IPS-20b (cell line): ENCODE data around the gene TP53BP2.

Experiments used
- H3K27ac ChIP-seq: one replicate; pipeline ENCODE4 v1.5.1; 2013; ENCODE audit warnings: low read length
- H3K27me3 ChIP-seq: 2 replicates; pipeline ENCODE4 v1.6.1; 2013; ENCODE audit warnings: mild to moderate bottlenecking, low read length, inconsistent platforms; ENCODE audit not compliant: insufficient read depth
- H3K36me3 ChIP-seq: 2 replicates; pipeline ENCODE4 v1.6.1; 2013; ENCODE audit warnings: low read depth, mild to moderate bottlenecking, inconsistent platforms, low read length, moderate library complexity; ENCODE audit not compliant: insufficient read depth
- H3K4me1 ChIP-seq: 2 replicates; pipeline ENCODE4 v1.6.1; 2013; ENCODE audit warnings: mild to moderate bottlenecking, control low read depth, inconsistent platforms, low read length, moderate library complexity; ENCODE audit not compliant: insufficient read depth
- H3K4me3 ChIP-seq: 2 replicates; pipeline ENCODE4 v1.5.1; 2013; ENCODE audit warnings: mild to moderate bottlenecking, low read length, inconsistent platforms
- H3K9ac ChIP-seq: 2 replicates; pipeline ENCODE4 v1.6.1; 2013; ENCODE audit warnings: low read depth, mild to moderate bottlenecking, inconsistent platforms, low read length, moderate library complexity
- H3K9me3 ChIP-seq: 2 replicates; pipeline ENCODE4 v1.6.1; 2013; ENCODE audit warnings: mild to moderate bottlenecking, low read depth, low read length, inconsistent platforms; ENCODE audit not compliant: insufficient read depth

TP53BP2 gene

DNA sequence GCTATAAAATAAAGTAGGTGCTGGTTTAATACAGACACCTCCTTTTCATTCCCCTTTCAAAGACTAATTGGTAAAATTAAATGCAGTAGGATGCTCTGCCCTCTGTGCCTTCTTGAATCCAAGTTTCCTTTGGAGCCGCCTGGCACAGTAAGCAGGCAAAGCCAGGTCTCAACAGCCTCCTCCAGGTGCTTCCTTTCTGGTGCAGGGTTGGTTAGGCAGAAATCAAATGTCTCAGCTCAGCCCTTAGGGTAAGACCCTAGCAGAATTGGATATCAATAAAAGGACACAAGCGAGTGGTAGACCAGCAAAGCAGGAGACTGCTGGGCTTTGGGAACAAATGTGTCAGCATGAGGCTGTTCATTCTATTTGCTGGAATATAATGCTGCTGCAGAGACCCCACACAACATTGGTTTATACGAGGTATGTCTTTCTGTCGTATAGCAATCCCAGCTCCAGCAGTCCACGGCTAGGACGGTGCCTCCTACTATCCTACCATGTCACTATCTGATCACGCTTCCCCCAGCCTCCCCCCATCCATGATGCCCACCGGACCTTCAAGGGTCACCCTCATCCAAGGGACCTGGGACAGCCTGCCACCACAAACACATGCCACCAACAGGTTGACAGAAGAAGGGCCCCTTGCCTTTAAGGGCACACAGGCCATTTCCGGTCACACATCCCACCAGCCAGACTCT, 75.0 kb downstream of the TP53BP2 start:
- no peaks in the 10 kb centered on the region for H3K27me3 ChIP-seq
- H3K4me3 ChIP-seq: no peak overlapping the region
- peaks cover 50% of the 10 kb centered on the region for H3K36me3 ChIP-seq
- H3K4me1 ChIP-seq: no peaks in the 10 kb centered on the region; the same call in 1 of the 2 replicates
- H3K9me3 ChIP-seq: no peaks in the 10 kb centered on the region
- no peak overlapping the region for H3K27ac ChIP-seq
- no peak overlapping the region for H3K9ac ChIP-seq

DNA sequence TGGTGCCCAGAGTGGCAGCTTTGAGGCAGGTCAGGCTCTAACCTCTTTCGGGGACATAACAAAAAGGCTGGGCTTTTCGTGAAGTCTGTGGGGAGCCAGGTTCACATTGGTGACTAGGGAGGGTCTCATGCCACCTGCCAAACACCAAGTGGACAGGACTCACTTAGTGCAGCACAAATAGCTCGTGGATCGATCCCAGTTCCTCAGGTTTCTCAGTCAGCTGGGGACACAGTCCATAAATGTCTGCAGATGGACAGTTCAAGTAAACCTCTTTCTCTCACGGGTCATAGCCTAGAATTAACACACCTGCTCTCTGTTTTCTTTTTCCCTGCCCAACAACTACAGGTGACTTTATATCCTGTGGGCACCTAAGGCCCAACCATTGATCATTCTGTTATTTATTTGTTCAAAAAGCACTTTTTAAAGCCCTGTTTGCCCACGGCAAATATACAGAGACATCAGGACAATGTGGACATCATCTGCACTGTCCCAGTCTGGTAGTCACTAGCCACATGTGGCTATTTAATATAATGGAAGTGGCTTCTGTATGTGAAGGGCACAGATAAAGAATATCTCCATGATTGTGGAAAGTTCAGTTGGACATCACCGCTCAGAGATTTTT, 79.9 kb downstream of the TP53BP2 start:
- Histone ChIP-seq H3K9ac (no peak overlapping the region), H3K27ac (no peak overlapping the region), H3K9me3 (no peaks in the 10 kb centered on the region), H3K4me3 (no peak overlapping the region), H3K27me3 (no peaks in the 10 kb centered on the region), H3K36me3 (peaks cover 29% of the 10 kb centered on the region), H3K4me1 (no peaks in the 10 kb centered on the region)

DNA sequence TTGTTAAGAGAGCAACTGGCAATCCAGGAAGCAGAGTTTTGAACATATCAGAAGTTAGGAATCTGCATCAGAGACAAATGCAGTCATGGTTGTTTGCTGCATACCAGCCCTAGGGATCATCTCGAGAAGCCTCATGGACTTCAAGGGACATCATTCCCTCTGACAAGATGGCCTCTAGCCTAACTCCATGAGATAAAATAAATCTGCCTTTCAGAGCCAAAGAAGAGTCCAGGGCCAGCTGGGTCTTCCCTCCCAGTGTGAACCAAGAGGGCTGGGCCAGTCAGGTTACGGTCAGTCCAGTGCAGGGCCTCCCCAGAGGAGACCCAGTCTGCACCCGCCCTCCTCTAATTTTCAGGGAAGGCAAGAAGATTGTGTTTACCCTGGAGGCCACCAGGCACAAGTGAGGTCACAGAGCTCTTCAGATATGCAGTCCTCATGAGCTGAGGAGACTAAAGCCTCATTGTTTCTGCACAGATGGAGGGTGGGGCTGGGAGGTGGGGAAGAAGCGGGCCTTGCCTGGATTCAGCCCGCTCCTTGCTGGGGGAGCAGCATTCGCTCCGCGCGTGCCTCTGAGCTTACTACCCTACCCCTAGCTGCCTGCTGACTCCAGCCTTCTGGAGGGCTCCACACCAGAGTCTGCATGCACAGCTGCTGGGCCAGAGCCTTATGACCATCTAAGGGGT, 80.6 kb downstream of the TP53BP2 start:
- no peak overlapping the region for H3K27ac ChIP-seq
- no peaks in the 10 kb centered on the region for H3K27me3 ChIP-seq
- peaks cover 25% of the 10 kb centered on the region for H3K36me3 ChIP-seq
- H3K9ac ChIP-seq: no peak overlapping the region
- no peaks in the 10 kb centered on the region for H3K4me1 ChIP-seq
- no peak overlapping the region for H3K4me3 ChIP-seq
- H3K9me3 ChIP-seq: no peaks in the 10 kb centered on the region

DNA sequence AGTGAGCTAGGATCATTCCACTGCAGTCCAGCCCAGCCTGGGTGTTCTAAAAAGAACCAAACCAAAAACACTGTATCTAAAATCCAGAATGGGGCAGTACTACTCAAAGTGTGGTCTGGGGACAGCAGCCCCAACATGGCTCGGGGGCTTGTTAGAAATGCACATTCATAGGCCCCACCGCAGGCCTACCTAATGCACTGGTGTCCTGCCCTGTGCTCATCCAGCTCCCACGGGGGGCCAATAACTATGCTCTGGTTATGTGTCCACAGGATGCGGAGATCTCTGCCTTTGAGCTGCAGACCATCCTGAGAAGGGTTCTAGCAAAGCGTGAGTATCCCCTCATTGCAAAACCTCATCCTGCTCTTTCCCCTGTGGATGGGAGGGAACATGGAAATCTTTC, 81.9 kb downstream of the TP53BP2 start:
- H3K9me3 ChIP-seq: no peaks in the 10 kb centered on the region

DNA sequence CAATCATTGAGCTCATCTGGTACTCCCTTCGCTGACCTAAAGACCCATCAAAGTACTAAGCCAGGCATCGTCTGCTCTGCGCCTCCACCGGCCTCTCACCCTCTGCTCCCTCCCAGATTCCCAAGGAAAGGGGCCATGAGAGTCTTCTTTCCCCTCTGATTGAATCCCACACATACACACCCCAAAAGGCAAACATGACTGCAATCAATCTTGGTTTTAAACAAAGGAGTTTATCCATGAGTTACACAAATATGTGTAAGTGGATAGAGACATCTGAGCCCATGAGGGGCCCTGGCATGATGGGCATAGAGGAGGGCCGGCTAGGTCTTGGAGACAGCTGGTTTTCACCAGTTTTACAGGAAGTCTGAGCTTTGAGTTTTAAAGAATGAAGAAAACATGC, 82.5 kb downstream of the TP53BP2 start:
- no peaks in the 10 kb centered on the region for H3K4me1 ChIP-seq
- H3K9ac ChIP-seq: no peak overlapping the region
- no peaks in the 10 kb centered on the region for H3K27me3 ChIP-seq
- H3K27ac ChIP-seq: no peak overlapping the region
- H3K36me3 ChIP-seq: peaks cover 18% of the 10 kb centered on the region
- H3K4me3 ChIP-seq: no peak overlapping the region
- no peaks in the 10 kb centered on the region for H3K9me3 ChIP-seq

More for the DNA sequence above, 81.9 kb downstream of the TP53BP2 start:
- no peaks in the 10 kb centered on the region for H3K27me3 ChIP-seq
- H3K9ac ChIP-seq: no peak overlapping the region
- H3K4me1 ChIP-seq: no peaks in the 10 kb centered on the region
- H3K36me3 ChIP-seq: peaks cover 18% of the 10 kb centered on the region
- H3K4me3 ChIP-seq: no peak overlapping the region
- no peak overlapping the region for H3K27ac ChIP-seq

DNA sequence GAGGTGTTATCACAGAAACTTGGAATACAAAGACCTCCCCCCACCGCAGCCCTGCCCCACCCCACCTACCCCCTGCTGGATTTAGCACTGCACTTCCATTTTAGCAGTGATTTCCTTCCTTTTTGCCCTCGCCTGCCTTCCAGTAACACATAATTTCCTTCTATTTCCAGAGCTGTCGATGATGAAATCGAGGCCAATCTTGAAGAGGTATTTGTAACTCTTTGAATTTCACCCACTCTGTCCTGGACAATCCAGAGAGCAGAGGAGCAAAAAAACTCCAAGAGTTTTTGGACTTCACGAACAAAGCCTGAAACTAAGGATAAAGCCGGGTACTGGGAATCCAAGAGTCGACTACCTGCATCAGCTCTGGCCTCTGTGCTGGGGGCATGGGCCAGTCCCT, 84.3 kb downstream of the TP53BP2 start:
- Histone ChIP-seq H3K4me3 (no peak overlapping the region), H3K36me3 (peaks cover 18% of the 10 kb centered on the region), H3K27ac (no peak overlapping the region), H3K4me1 (no peaks in the 10 kb centered on the region), H3K27me3 (no peaks in the 10 kb centered on the region), H3K9ac (no peak overlapping the region), H3K9me3 (no peaks in the 10 kb centered on the region)

DNA sequence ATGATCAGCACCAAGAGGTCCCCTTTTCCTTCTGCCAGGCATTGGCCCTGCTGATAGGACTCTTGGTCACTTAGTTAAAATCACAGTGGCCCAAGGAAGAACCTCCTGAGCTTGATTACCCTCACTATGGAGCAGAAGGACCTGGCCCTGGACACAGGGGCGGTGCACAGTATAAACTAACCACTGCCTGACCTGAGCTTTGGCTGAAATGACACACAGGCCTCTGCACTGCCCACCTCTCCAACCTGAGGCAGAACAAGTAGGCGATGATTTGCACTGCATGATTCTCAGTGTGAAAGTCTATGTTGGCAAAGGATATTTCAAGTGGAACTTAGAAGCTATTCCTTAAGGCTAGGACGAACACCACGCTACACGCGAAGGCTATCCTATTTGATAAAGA, 84.9 kb downstream of the TP53BP2 start:
- H3K36me3 ChIP-seq: peaks cover 18% of the 10 kb centered on the region
- H3K9ac ChIP-seq: no peak overlapping the region
- H3K4me1 ChIP-seq: no peaks in the 10 kb centered on the region
- no peaks in the 10 kb centered on the region for H3K27me3 ChIP-seq
- no peaks in the 10 kb centered on the region for H3K9me3 ChIP-seq
- H3K27ac ChIP-seq: no peak overlapping the region
- no peak overlapping the region for H3K4me3 ChIP-seq

DNA sequence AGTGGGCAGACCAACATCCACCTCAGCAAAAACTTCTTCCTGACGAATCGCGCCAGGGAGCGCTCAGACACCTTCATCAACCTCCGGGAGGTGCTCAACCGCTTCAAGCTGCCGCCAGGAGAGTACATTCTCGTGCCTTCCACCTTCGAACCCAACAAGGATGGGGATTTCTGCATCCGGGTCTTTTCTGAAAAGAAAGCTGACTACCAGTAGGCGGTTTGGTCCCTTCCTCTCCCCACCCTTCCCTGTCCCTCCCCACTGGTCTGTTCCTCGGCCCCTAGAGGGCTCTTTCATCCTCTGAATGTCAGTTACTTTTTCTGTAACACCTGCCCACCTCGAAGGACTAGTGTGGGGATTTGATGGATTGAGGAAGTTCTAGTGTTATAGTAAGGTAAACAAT, 86.5 kb downstream of the TP53BP2 start:
- Histone ChIP-seq H3K27me3 (no peaks in the 10 kb centered on the region), H3K36me3 (peaks cover 18% of the 10 kb centered on the region), H3K4me1 (no peaks in the 10 kb centered on the region), H3K9ac (no peak overlapping the region), H3K4me3 (no peak overlapping the region), H3K27ac (no peak overlapping the region), H3K9me3 (no peaks in the 10 kb centered on the region)

DNA sequence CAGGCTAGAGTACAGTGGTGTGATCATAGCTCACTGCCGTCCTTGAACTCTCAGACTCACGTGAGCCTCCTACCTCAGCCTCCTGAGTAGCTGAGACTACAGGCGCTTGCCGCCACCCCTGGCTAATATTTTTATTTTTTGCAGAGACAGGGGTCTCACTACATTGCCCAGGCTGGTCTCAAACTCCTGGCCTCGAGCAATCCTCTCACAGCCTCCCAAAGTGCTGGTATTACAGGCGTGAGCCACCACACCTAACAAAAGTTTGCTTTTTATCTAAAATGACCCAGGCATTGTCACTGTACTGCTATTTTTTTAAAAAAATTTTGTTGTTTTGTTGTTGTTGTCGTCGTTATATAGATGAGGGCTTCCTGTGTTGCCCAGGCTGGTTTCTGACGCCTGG, 87.0 kb downstream of the TP53BP2 start:
- Histone ChIP-seq H3K27ac (no peak overlapping the region), H3K36me3 (peaks cover 13% of the 10 kb centered on the region), H3K9me3 (no peaks in the 10 kb centered on the region), H3K9ac (no peak overlapping the region), H3K27me3 (no peaks in the 10 kb centered on the region), H3K4me1 (no peaks in the 10 kb centered on the region), H3K4me3 (no peak overlapping the region)

DNA sequence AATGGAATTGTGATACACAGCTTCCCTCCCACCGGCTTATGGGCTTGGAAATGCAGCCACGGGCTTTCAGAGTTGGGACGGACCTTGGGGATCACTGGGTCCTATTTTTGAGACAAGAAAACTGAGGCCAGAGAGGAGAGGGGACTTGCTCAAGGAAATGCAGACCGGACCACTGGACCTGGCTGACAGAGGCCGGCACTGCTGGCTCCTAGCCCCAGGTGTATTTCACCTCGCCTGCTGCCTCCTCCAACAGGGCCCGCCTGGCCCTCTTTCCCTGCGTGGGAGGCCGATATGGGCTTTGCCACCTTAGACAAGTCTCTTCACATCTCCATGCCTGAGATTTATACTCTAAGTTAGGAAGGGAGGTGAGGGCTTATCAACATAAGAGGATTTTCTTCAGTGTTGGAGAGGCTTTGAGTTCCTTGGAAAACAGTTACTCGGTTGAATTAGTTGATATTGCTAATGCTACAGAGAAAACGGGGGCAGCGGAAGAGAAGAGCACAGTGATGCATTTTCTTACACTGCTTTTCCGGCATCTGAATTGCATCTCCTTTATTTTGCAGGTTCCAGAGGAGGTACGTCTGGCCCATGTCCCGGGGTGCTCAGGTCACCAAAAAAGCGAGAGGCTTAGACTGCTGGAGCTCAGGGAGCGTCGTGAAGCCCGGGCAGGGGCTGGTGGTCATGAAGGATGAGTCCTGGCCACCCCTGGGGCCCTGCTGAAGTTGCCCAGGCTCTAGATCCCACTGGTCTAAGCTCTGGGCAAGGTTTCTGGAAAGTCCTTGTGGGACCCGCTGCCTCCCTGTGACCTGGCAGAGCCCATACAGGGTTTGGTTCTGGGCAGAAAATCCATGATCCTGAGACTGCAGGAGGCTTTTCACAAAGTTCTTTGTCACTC, 88.7 kb downstream of the TP53BP2 start:
- Histone ChIP-seq H3K9ac (no peak overlapping the region), H3K36me3 (peaks cover 12% of the 10 kb centered on the region)

DNA sequence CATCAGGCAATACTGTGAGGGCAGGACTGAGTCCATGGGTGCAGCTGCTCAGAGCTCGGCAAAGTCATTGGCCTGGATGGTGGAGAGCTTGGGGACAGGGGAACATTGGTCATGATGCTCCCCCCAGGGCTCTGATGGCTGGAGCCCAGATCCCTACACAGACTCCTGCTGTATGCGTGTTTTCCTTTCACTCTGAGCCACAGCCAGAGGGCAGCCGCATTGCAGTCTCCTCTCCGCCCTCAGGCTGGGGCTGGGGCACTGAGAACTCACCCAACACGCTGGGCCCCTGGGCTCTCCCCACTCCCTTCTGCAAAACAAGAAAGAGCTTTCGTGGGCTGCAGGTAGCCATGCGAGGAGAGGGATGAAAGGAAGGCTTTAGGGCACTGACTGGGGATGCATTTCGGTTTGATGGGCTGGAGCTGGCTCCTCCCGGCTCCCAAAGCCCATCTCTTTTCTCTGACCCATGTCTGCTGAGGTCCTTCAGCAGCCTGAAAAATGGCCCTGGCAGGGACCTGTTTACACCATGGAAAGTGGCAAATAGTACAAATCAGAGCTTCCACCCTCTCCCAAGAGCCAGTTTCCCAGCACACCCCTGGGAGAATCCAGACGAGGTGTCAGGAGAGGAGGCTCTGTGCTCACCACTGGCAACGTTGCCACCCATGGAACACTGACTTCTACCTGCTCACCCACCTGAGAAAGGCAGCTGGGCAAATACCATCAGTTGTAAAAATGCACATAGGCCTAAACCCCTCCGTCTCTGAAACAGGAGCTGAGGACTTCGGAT, 89.6 kb downstream of the TP53BP2 start:
- peaks cover 8% of the 10 kb centered on the region; the same call in 1 of the 2 replicates for H3K4me1 ChIP-seq
- peaks cover 7% of the 10 kb centered on the region; the same call in 1 of the 2 replicates for H3K36me3 ChIP-seq
- H3K9ac ChIP-seq: no peak overlapping the region
- no peak overlapping the region for H3K27ac ChIP-seq
- H3K4me3 ChIP-seq: no peak overlapping the region
- no peaks in the 10 kb centered on the region for H3K27me3 ChIP-seq
- H3K9me3 ChIP-seq: no peaks in the 10 kb centered on the region

More for the DNA sequence above, 88.7 kb downstream of the TP53BP2 start:
- Histone ChIP-seq H3K4me1 (peaks cover 8% of the 10 kb centered on the region; the same call in 1 of the 2 replicates), H3K27ac (no peak overlapping the region), H3K27me3 (no peaks in the 10 kb centered on the region), H3K9me3 (no peaks in the 10 kb centered on the region), H3K4me3 (no peak overlapping the region)
